Neural cell (in vitro differentiated cells): ENCODE data around the gene CABLES2.

Source experiments
- CTCF ChIP-seq: fragments of 450-650 bp; IDR thresholded peaks from 2 replicates; pipeline ENCODE4 v1.5.1; 2014; ENCODE audit warnings: antibody characterized with exemption, mild to moderate bottlenecking, moderate library complexity; ENCODE audit not compliant: poor library complexity, severe bottlenecking
- EP300 ChIP-seq: fragments of 450-650 bp; conservative IDR thresholded peaks from 2 replicates; pipeline ENCODE4 v1.6.1; 2014; ENCODE audit warnings: antibody characterized with exemption, mild to moderate bottlenecking, moderate library complexity; ENCODE audit not compliant: poor library complexity, severe bottlenecking
- EZH2 ChIP-seq: fragments of 200-600, 300-800 bp; shearing (Covaris generic), sonication (generic); IDR thresholded peaks from 2 replicates; pipeline ENCODE4 v1.6.1; 2014; ENCODE audit warnings: antibody characterized with exemption, low read length, borderline replicate concordance, mild to moderate bottlenecking; ENCODE audit not compliant: insufficient read depth, poor library complexity, severe bottlenecking
- MXI1 ChIP-seq: fragments of 450-650 bp; conservative IDR thresholded peaks from 2 replicates; pipeline ENCODE4 v1.6.1; 2014; ENCODE audit warnings: antibody characterized with exemption, mild to moderate bottlenecking; ENCODE audit not compliant: poor library complexity, severe bottlenecking
- POLR2AphosphoS5 ChIP-seq: IDR thresholded peaks from 2 replicates; pipeline ENCODE4 v1.6.1; 2012
- RAD21 ChIP-seq: fragments of 450-650 bp; conservative IDR thresholded peaks from 2 replicates; pipeline ENCODE4 v1.6.1; 2014; ENCODE audit warnings: antibody characterized with exemption, mild to moderate bottlenecking, moderate library complexity
- REST ChIP-seq: IDR thresholded peaks from 2 replicates; pipeline ENCODE4 v1.6.1; 2012; ENCODE audit warnings: borderline replicate concordance
- SMC3 ChIP-seq: fragments of 450-650 bp; conservative IDR thresholded peaks from 2 replicates; pipeline ENCODE4 v1.6.1; 2014; ENCODE audit warnings: antibody characterized with exemption, mild to moderate bottlenecking, moderate library complexity; ENCODE audit not compliant: poor library complexity
- TAF1 ChIP-seq: IDR thresholded peaks from 2 replicates; pipeline ENCODE4 v1.6.1; 2012; ENCODE audit warnings: low read depth

GRCh38 chr20:62449951-62450691 is 43.0 kb upstream of the CABLES2 start:
- no peak for TF ChIP-seq CTCF
- no peak for TF ChIP-seq EZH2
- no peak for TF ChIP-seq TAF1
- TF ChIP-seq REST: no peak
- no peak for TF ChIP-seq POLR2AphosphoS5
- no peak for TF ChIP-seq SMC3
- TF ChIP-seq EP300: no peak
- no peak for TF ChIP-seq RAD21
- TF ChIP-seq MXI1: no peak
